K562 (cell line): ENCODE results near the gene SLC28A1. TPM values are rescaled to one million over a fixed set of nuclear protein-coding genes. Genes with fewer than 3 reads are reported as not detected.

Source experiments
- ATAC-seq: fragments of 200-7000 bp; cut with Tn5 transposase; 3 replicates; pipeline ENCODE4 v1.9.1; 2020; ENCODE audit warnings: moderate library complexity
- BruUV-seq: library from RNA; stranded (reverse); fragments of 400-500 nt; replicated peaks from 2 replicates; lab custom pipeline; 2021; lab: Mats Ljungman, UMichigan
- CTCF ChIA-PET: fragments of 300-600 bp; formaldehyde crosslinking; extraction: SDS; loops from one replicate; lab custom pipeline; 2021; ENCODE audit warnings: low intra/inter-chr PET ratio; lab: Yijun Ruan, JAX
- POLR2A ChIA-PET: fragments of 300-600, 350-650 bp; sonication (Branson Sonifier 250); formaldehyde crosslinking; extraction: SDS; loops from one replicate; lab custom pipeline; 2021; ENCODE audit warnings: antibody characterized with exemption, inconsistent platforms; lab: Yijun Ruan, JAX
- DNase-seq, 4 experiments: peaks; one replicate each; pipeline versions ENCODE4 v3.0.0 to v3.0.0-alpha.2; 2011 to 2018; ENCODE audit warnings: low spot score in 3 of 4, mixed read lengths in 3 of 4; ENCODE audit errors: extremely low read depth in 1 of 4
- FAIRE-seq: peaks from 2 replicates; lab custom pipeline; 2011; peaks lifted over from hg19 to GRCh38; lab: Jason Lieb, UNC
- H2AFZ ChIP-seq: 2 replicates; pipeline ENCODE4 v1.6.0; 2011; ENCODE audit warnings: low read depth, low read length, control low read depth, inconsistent platforms
- H3K27ac ChIP-seq: fragments of 200-600 bp; 3 replicates; pipeline ENCODE4 v1.8.0; 2011; ENCODE audit warnings: low read depth, mild to moderate bottlenecking, control low read depth, inconsistent platforms, low read length, moderate library complexity, mixed read lengths; ENCODE audit errors: extremely low read depth
- H3K27me3 ChIP-seq, 2 experiments: fragments of 300-600 bp in 1 of 2; 2 replicates in 1 of 2; 3 replicates in 1 of 2; pipeline versions ENCODE4 v1.6.0 to v1.8.0; 2011; ENCODE audit warnings: inconsistent platforms in 2 of 2, low read length in 2 of 2, mild to moderate bottlenecking in 1 of 2, mixed read lengths in 1 of 2, moderate library complexity in 1 of 2; ENCODE audit not compliant: control insufficient read depth in 2 of 2, insufficient read depth in 2 of 2
- H3K36me3 ChIP-seq: fragments of 300-600 bp; 3 replicates; pipeline ENCODE4 v1.8.0; 2011; ENCODE audit warnings: mild to moderate bottlenecking, low read length, inconsistent platforms; ENCODE audit not compliant: control insufficient read depth, insufficient read depth
- H3K4me1 ChIP-seq, 2 experiments: fragments of 200-600 bp in 1 of 2; replicated peaks in 1 of 2; 2 replicates in 1 of 2; 3 replicates in 1 of 2; pipeline versions ENCODE4 v1.5.1 to v1.8.0; 2011; ENCODE audit warnings: inconsistent platforms in 2 of 2, low read length in 2 of 2, mild to moderate bottlenecking in 1 of 2, mixed read lengths in 1 of 2, moderate library complexity in 1 of 2; ENCODE audit not compliant: control insufficient read depth in 2 of 2, insufficient read depth in 2 of 2
- H3K4me2 ChIP-seq: 2 replicates; pipeline ENCODE4 v1.6.1; 2011; ENCODE audit warnings: low read length, control low read depth, inconsistent platforms, mixed read lengths; ENCODE audit not compliant: insufficient read depth
- H3K4me3 ChIP-seq: fragments of 200-600 bp; sonication (generic), shearing (Covaris generic); 2 replicates; pipeline ENCODE4 v1.5.1; 2016; ENCODE audit warnings: control low read depth, inconsistent platforms
- H3K79me2 ChIP-seq: fragments of 200-600 bp; 3 replicates; pipeline ENCODE4 v1.8.0; 2011; ENCODE audit warnings: low read length, inconsistent platforms; ENCODE audit not compliant: control insufficient read depth, insufficient read depth
- H3K9ac ChIP-seq, 2 experiments: 2 replicates each; pipeline versions ENCODE4 v1.6.0 to v1.6.1; 2011; ENCODE audit warnings: low read depth in 2 of 2, low read length in 2 of 2, control low read depth in 1 of 2, inconsistent platforms in 1 of 2, mild to moderate bottlenecking in 1 of 2, mixed read lengths in 1 of 2; ENCODE audit not compliant: insufficient read depth in 1 of 2
- H3K9me1 ChIP-seq: one replicate; pipeline ENCODE4 v1.6.0; 2011; ENCODE audit warnings: inconsistent platforms, mild to moderate bottlenecking, low read length, moderate library complexity; ENCODE audit not compliant: control insufficient read depth, insufficient read depth
- H3K9me3 ChIP-seq: replicated peaks from 2 replicates; pipeline ENCODE4 v1.5.1; 2011; ENCODE audit warnings: low read depth, low read length, inconsistent platforms; ENCODE audit not compliant: control insufficient read depth, insufficient read depth
- H4K20me1 ChIP-seq: replicated peaks from 2 replicates; pipeline ENCODE4 v1.6.1; 2011; ENCODE audit warnings: low read length, inconsistent platforms, mixed read lengths; ENCODE audit not compliant: control insufficient read depth, insufficient read depth
- CBX1 ChIP-seq: sonication (generic); IDR thresholded peaks from 2 replicates; pipeline ENCODE4 v1.6.1; 2016; ENCODE audit warnings: antibody characterized with exemption, low read depth, mild to moderate bottlenecking
- HDAC8 ChIP-seq: fragments of 450-650 bp; IDR thresholded peaks from 2 replicates; pipeline ENCODE4 v1.6.1; 2016; ENCODE audit warnings: mild to moderate bottlenecking, missing genetic modification characterization, moderate library complexity, missing compliant biosample characterization
- HNRNPLL ChIP-seq: fragments of 200-400 bp; formaldehyde crosslinking; IDR thresholded peaks from 2 replicates; pipeline ENCODE4 v1.6.1; 2017; ENCODE audit warnings: low read length, low read depth, mild to moderate bottlenecking; ENCODE audit not compliant: poor library complexity, severe bottlenecking
- SETDB1 ChIP-seq: IDR thresholded peaks from one replicate; pipeline ENCODE4 v1.6.1; 2012; ENCODE audit warnings: low read length, control low read depth, inconsistent platforms
- TCF7L2 ChIP-seq: fragments of 150-350 bp; IDR thresholded peaks from 2 replicates; pipeline ENCODE4 v1.6.1; 2016; ENCODE audit warnings: low read depth, mild to moderate bottlenecking, low read length, moderate library complexity
- ZNF76 ChIP-seq: fragments of 250-450 bp; sonication (Bioruptor Pico); IDR thresholded peaks from 2 replicates; pipeline ENCODE4 v1.4.0; 2020; ENCODE audit warnings: mild to moderate bottlenecking, moderate library complexity, borderline replicate concordance
- WGBS: fragments of 100-300 bp; shearing (Covaris generic); methylation state at CpG from one replicate; pipeline ENCODE4 v1.1.6; 2016; ENCODE audit warnings: low coverage, mixed read lengths; ENCODE audit not compliant: insufficient coverage; ENCODE audit errors: missing lambda C conversion rate; 5-methylcytosine and 5-hydroxymethylcytosine counted together
- in situ Hi-C: fragments of 300-500 bp; cut with MboI; formaldehyde crosslinking; loops from 4 replicates; pipeline ENCODE4 v1.15.0; 2018; ENCODE audit warnings: inconsistent platforms, mixed read lengths
- intact Hi-C: fragments of 100-400 bp; cut with micrococcal nuclease; formaldehyde crosslinking; loops from 2 replicates; pipeline ENCODE4 v1.14.2; 2022
- polyA plus RNA-seq, 8 experiments: library from polyadenylated mRNA; depleted of rRNA in 4 of 8; stranded (reverse) in 5 of 8; unstranded in 3 of 8; fragments of >200 nt; fragmentation: Nextera tagmentation in 2 of 8; fragmentation: Illumina TruSeq in 1 of 8; extraction: Ambion mirVana in 2 of 8; extraction: Trizol in 1 of 8; gene quantifications; 2 replicates each; pipeline versions ENCODE4 v1.2.1 to v1.2.3, GENCODE V29; 2011 to 2014; ENCODE audit warnings: inconsistent platforms in 1 of 8, missing spikeins in 1 of 8
- total RNA-seq, 7 experiments: library from RNA; depleted of rRNA in 6 of 7; stranded (reverse); fragments of >200 nt in 6 of 7; fragmentation: Illumina TruSeq in 2 of 7; extraction: Trizol in 2 of 7; gene quantifications; 2 replicates each; pipeline versions ENCODE4 v1.2.1 to v1.2.3, GENCODE V29; 2011 to 2021; ENCODE audit warnings: low replicate concordance in 1 of 7
- TF ChIP-seq, protein P1 (sequence below), 2 experiments: IDR thresholded peaks; 2 replicates each; pipeline ENCODE4 v1.6.1; 2011; ENCODE audit warnings: borderline replicate concordance in 1 of 2, control low read depth in 1 of 2, low read depth in 1 of 2, low read length in 1 of 2, mild to moderate bottlenecking in 1 of 2, mixed read lengths in 1 of 2, moderate library complexity in 1 of 2; ENCODE audit not compliant: insufficient read depth in 1 of 2, insufficient read length in 1 of 2, poor library complexity in 1 of 2, severe bottlenecking in 1 of 2; ENCODE audit errors: extremely low read depth in 1 of 2
- TF ChIP-seq, protein P2 (sequence below): fragments of 250-450 bp; sonication (Bioruptor Pico); IDR thresholded peaks from 2 replicates; pipeline ENCODE4 v1.5.0; 2022; ENCODE audit warnings: mild to moderate bottlenecking
- TF ChIP-seq, protein P3 (sequence below): fragments of 250-450 bp; sonication (Bioruptor Pico); IDR thresholded peaks from 2 replicates; pipeline ENCODE4 v1.5.0; 2021; ENCODE audit warnings: mild to moderate bottlenecking, moderate library complexity
- TF ChIP-seq, protein P4 (sequence below): fragments of 250-450 bp; sonication (Bioruptor Pico); IDR thresholded peaks from 2 replicates; pipeline ENCODE4 v1.5.1; 2021; ENCODE audit warnings: mild to moderate bottlenecking

SLC28A1 gene
- total and polyA plus RNA-seq, 9 of the 15 experiments (the other 6 are each of a cell fraction or from before 2014, with no cell fraction given) = 0.04 TPM; not detected in 8

DNA sequence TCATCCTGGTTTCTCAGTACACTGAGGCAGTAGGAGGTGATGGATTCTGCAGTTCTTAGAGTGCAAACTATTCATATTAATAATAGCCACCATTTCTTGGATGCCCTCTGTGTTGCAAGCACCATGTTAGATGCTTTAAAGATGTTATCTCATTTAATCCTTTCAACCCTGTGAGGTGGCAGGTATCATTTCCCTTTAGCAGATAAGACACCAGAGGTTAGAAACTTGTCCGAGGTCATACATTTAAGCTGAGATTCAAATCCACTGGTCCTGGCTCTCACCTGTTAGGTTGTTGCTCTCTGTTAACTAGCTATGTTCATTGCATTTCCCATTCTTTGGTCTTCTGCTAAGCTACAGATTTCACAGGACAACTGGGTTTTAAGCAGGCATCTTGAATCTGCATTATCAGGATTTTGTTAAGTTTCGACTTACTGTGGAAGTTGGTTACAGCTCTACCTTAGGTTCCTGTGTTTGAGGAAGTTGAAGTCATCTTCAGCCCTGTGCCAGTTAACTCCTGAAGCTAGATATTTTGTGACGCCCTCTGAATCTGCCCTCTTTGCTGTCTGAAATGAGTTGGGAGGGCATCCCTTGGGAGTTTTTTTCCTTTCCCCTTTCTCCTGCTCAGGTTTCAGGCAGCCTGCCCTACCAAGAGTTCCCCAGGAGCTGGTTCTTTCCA lies 103.6 kb downstream of the SLC28A1 start:
- no peak overlapping the region for H3K4me2 ChIP-seq
- no peak overlapping the region for H2AFZ ChIP-seq
- TF ChIP-seq, protein P1, sequence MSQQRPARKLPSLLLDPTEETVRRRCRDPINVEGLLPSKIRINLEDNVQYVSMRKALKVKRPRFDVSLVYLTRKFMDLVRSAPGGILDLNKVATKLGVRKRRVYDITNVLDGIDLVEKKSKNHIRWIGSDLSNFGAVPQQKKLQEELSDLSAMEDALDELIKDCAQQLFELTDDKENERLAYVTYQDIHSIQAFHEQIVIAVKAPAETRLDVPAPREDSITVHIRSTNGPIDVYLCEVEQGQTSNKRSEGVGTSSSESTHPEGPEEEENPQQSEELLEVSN (IDR thresholded peaks at IDR 0.05; ENCODE audit: borderline replicate concordance in 1 of 2, extremely low read depth in 1 of 2, insufficient read depth in 1 of 2, insufficient read length in 1 of 2, low read depth in 1 of 2, low read length in 1 of 2, poor library complexity in 1 of 2, severe bottlenecking in 1 of 2) = no peak
- TF ChIP-seq CBX1 (no peak), SETDB1 (no peak), HNRNPLL (no peak), HDAC8 (tag) (no peak), ZNF76 (no peak), TCF7L2 (no peak)
- TF ChIP-seq, protein P2, sequence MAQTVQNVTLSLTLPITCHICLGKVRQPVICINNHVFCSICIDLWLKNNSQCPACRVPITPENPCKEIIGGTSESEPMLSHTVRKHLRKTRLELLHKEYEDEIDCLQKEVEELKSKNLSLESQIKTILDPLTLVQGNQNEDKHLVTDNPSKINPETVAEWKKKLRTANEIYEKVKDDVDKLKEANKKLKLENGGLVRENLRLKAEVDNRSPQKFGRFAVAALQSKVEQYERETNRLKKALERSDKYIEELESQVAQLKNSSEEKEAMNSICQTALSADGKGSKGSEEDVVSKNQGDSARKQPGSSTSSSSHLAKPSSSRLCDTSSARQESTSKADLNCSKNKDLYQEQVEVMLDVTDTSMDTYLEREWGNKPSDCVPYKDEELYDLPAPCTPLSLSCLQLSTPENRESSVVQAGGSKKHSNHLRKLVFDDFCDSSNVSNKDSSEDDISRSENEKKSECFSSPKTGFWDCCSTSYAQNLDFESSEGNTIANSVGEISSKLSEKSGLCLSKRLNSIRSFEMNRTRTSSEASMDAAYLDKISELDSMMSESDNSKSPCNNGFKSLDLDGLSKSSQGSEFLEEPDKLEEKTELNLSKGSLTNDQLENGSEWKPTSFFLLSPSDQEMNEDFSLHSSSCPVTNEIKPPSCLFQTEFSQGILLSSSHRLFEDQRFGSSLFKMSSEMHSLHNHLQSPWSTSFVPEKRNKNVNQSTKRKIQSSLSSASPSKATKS (CRISPR knock-in tag) = no peak
- TF ChIP-seq, protein P3, sequence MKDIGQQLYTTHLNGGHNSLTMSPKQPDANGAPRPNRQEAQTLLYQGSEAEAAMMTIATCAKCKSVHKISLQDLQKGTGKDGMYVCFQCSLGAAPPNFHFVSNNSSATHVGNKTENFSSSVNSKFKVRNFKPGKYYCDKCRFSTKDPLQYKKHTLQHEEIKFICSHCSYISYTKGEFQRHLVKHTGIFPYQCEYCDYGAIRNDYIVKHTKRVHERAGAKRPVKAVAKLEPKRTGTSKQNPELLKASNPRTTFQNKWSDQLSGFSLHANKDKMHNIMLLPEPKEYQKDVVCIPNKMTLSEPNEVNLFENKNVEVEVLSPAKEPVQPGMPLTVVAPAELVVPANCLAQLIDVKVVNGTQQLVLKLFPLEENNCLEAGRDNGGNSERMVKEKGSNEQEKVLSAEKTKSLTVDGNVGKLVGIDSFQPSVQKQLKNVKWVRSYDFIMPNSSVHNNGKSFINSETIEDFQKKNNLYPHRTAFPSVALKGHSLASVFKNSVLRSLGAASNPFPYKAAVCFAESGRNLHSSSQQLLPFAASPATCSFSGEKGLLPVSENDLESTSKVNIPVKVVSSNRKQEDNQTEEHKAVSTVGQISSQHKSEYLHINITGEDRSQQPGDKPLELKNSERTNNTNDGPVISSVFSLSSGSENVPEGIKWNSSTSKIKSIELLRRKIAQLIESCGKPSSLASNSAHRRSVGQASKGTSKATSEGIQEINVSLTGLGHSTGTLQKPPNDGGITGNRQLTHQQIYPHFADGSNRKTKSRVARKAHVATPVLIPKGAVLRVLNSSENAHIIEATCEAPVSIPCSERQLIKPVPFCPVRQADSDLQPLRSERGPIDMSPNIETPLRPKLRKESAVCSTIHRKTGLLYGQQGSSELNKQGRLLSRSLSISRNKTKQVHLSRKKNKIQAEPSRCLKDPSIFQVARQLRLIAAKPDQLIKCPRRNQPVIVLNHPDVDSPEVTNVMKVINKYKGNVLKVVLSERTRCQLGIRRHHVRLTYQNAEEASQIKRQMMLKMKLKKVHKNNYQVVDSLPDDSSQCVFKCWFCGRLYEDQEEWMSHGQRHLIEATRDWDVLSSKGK (CRISPR knock-in tag) = no peak
- TF ChIP-seq, protein P4, sequence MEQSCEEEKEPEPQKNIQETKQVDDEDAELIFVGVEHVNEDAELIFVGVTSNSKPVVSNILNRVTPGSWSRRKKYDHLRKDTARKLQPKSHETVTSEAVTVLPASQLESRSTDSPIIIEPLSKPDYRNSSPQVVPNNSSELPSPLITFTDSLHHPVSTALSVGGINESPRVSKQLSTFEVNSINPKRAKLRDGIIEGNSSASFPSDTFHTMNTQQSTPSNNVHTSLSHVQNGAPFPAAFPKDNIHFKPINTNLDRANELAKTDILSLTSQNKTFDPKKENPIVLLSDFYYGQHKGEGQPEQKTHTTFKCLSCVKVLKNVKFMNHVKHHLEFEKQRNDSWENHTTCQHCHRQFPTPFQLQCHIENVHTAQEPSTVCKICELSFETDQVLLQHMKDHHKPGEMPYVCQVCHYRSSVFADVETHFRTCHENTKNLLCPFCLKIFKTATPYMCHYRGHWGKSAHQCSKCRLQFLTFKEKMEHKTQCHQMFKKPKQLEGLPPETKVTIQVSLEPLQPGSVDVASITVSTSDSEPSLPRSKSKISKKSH (CRISPR knock-in tag) = no peak

More for the DNA sequence above, 103.6 kb downstream of the SLC28A1 start:
- intact Hi-C loops = no loop called here
- Histone ChIP-seq H3K27me3 (no peaks in the 10 kb centered on the region), H3K4me3 (no peak overlapping the region), H3K9ac (no peak overlapping the region), H3K9me3 (no peaks in the 10 kb centered on the region), H3K9me1 (no peaks in the 10 kb centered on the region), H3K36me3 (peaks cover 8% of the 10 kb centered on the region; the same call in 1 of the 3 replicates), H3K79me2 (peaks cover 95% of the 10 kb centered on the region), H3K4me1 (peaks cover 0 to 23% of the 10 kb centered on the region in 2 experiments; a peak in 4 of 5 replicates), H3K27ac (no peak overlapping the region), H4K20me1 (peaks cover 14% of the 10 kb centered on the region; the same call in 1 of the 2 replicates)
- CTCF ChIA-PET = no interaction called here
- WGBS = 71% methylated on average over 3 of the region's 3 CpGs
- BruUV-seq = no TSS peak
- no peak for ATAC-seq
- in situ Hi-C loops = no loop called here
- POLR2A ChIA-PET = interaction anchor here (0.8 to 2.9 kb wide), 7 partner anchors 9 to 1882 kb away, joined by 3 to 10 read pairs (median 7); no protein-coding TSS in a partner anchor
- DNase-seq = no peak
- FAIRE-seq = no peak
